Hepatocyte (in vitro differentiated cells): ENCODE data around the gene PPFIA4.

Experiments
- EZH2 ChIP-seq: fragments of 200-600 bp; sonication (generic); IDR thresholded peaks from 2 replicates; pipeline ENCODE4 v1.6.1; 2016; ENCODE audit warnings: antibody characterized with exemption, mild to moderate bottlenecking, borderline replicate concordance
- TF ChIP-seq, protein P1 (sequence below): fragments of 200-600 bp; sonication (generic); IDR thresholded peaks from 2 replicates; pipeline ENCODE4 v1.5.1; 2016; ENCODE audit warnings: antibody characterized with exemption, mild to moderate bottlenecking; ENCODE audit not compliant: poor library complexity

DNA sequence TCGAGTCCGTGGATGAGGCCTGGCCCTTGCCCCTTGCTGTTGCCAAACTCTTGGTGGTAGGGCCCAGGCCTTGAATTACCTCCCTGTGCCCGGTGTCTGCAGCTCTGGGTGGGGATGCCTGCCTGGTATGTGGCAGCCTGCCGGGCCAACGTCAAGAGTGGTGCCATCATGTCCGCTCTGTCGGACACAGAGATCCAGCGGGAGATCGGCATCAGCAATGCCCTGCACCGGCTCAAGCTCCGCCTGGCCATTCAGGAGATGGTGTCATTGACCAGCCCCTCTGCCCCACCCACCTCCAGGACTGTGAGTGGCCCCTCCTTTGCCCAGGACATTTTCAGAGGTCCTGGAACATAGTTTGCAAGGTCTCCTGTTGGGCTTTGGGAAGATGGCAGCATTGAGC lies 33.8 kb downstream of the PPFIA4 start:
- TF ChIP-seq, protein P1, sequence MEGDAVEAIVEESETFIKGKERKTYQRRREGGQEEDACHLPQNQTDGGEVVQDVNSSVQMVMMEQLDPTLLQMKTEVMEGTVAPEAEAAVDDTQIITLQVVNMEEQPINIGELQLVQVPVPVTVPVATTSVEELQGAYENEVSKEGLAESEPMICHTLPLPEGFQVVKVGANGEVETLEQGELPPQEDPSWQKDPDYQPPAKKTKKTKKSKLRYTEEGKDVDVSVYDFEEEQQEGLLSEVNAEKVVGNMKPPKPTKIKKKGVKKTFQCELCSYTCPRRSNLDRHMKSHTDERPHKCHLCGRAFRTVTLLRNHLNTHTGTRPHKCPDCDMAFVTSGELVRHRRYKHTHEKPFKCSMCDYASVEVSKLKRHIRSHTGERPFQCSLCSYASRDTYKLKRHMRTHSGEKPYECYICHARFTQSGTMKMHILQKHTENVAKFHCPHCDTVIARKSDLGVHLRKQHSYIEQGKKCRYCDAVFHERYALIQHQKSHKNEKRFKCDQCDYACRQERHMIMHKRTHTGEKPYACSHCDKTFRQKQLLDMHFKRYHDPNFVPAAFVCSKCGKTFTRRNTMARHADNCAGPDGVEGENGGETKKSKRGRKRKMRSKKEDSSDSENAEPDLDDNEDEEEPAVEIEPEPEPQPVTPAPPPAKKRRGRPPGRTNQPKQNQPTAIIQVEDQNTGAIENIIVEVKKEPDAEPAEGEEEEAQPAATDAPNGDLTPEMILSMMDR: no peak
- TF ChIP-seq EZH2: no peak
